HG02938 (cell line): Measurements from ENCODE around the gene CCDC201.
"Not testable (repeated sequence)": the region's sequence is repeated elsewhere in the genome, so short reads cannot be mapped to it uniquely, and the experiment has no call there.

Experiments
- ATAC-seq: cut with Tn5 transposase; IDR thresholded peaks from one replicate; pipeline ENCODE4 v1.9.1; 2021; ENCODE audit warnings: mild to moderate bottlenecking, moderate library complexity; ENCODE audit not compliant: unreplicated experiment

CCDC201 gene

DNA sequence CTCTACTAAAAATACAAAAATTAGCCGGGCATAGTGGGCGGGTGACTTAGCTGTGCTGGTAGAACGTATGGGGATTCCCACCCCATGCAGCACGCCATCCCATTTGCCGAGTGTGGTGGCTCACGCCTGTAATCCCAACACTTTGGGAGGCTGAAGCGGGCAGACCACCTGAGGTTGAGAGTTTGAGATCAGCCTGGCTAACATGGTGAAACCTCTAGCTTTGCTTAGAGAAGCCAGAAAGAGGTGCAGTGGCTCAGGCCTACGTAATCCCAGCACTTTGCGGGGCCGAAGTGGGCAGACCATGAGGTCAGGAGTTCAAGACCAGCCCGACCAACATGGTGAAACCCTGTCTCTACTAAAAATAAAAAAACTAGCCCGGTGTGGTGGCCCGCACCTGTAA is 45.2 kb downstream of the CCDC201 start:
- ATAC-seq = not testable (repeated sequence)

DNA sequence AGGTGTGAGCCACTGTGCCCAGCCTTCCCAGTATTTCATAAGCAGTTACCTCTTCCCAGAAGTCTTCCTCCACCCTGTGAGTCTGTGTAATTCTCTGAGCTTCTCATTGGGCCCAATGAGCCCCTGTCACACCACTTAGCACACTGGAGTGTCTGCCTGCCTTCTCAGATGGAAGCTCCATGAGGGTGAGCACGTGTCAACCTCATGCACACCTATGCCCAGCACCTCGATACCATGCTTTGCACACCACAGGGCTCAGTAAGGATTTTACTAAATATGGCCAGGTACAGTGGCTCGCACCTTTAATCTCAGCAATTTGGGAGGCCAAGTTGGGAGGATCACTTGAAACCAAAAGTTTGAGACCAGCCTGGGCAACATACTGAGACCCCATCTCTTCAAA is 46.3 kb downstream of the CCDC201 start:
- ATAC-seq = not testable (repeated sequence)

DNA sequence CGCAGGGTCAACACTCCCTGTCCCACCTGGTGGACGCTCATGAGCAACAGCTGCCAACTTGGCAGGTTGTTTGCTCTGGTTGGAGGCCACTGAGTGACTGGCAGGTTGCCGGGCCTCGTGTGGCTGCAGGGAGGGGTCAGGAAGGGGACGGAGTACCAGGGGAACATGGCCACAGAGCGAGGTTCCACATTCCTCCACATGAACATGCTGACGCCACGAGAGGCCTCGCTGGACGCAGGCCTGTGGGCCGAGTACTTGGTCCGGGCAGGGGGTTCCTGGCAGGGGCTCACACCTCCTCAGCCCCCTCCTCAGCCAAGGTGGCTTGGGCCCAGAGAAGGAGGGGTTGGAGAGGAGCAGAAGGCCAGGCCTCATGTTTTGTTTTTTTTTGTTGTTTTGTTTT is 54.1 kb downstream of the CCDC201 start:
- not testable (repeated sequence) for ATAC-seq

DNA sequence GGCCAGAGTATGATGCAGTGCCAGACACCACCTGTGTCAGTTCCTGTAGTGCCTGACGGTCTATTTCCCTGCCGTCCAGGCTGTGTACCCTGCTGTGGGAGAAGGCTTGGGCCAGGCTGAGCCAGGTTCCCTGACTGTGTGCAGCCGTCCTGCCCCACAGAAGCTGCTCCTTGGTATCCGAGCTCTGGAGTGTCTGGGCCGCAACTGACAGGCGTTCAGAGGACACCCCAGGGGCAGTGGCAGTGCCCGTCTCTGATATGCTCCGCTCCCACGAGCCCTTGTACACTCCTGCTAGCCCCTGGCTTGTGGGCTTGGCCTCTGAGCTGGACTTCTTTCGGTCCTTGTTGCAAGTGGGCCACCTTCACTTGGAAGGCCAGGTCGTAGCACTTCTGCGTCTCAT is 55.0 kb downstream of the CCDC201 start:
- ATAC-seq = not testable (repeated sequence)

DNA sequence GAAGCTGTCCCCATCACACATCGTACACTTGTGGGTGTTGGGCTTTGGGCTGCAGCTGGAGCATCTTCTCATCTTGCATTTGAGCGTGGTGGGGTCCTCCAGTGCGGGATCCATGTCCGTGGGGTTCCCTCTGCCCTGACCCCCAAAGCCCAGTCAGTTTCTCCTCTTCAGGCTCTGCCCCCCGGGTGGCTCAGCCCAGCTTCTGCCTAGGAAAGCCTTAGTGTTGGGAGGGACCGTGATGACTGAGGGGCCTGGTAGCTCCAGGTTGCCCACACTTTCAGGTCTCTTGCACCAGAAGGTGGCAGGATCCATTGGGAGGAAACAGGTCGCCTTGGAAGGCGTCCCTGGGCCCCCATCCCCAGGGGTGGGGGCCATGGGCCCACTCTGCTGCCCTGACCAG is 55.9 kb downstream of the CCDC201 start:
- not testable (repeated sequence) for ATAC-seq

DNA sequence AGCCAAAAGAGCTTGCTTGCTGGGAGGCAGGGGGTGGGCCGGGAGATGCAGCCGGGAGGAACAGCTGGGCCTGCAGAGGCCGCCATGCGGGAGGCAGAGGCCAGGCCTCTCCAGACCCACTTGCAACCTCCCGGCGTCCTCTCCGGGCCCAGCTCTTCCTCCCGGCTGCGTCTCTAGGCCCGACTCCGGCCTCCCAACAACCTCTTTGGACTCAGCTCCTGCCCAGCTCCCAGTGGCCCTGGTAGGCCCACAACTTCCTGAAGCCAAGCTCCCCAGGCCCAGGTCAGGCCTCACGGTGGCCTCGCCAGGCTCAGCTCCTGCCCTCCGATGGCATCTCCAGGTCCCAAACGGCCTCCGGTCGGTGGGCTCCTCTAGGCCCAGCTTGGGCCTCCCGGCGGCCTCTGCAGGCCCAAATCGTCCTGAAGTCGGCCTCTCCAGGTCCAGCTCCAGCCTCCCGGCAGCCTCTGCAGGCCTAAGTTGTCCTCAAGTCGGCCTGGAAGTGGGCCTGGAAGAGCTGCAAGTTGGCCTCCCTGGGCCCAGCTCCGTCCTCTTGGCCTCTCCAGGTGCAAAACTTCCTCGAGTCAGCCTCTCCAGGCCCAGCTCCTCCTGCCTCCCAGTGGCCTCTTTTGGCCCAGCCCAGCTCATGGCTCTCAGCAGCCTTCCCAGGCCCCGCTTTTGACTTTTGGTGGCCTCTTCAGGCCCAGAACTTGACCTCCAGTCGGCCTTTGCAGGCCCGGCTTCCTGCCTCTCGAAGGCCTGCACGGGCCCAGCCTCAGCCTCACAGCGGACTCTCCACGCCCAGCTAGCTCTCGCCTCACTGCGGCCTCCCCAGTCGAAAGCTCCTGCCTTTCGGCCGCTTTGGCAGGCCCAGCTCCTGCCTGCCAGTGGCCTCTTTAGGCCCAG is 58.4 kb downstream of the CCDC201 start:
- ATAC-seq = not testable (repeated sequence)

DNA sequence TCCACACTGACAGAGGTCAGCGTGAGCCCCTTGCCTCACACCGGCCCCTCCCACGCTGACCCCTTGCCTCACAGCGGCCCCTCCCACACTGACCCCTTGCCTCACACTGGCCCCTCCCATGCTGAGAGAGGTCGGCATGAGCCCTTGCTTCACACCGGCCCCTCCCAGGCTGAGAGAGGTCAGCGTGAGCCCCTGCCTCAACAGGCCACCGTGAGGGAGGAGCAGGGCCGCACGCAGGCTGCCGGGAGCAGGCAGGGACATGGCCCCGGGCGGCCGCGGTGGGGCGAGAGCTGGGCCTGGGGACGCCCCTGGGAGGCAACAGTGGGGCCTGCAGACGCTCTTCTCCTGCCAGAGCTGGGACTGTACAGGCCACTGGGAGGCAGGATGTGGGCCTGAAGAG is 59.1 kb downstream of the CCDC201 start:
- not testable (repeated sequence) for ATAC-seq

DNA sequence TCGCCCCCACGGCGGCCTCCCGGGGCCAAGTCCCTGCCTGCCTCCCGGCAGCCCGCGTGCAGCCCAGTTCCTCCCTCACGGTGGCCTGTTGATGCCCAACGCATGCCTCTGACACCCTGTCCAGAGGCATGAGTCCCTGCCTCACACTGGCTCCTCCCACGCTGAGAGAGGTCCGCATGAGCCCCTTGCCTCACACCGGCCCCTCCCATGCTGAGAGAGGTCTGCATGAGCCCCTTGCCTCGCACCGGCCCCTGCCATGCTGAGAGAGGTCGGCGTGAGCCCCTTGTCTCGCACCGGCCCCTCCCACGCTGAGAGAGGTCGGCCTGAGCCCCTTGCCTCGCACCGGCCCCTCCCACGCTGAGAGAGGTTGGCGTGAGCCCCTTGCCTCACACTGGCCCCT is 59.9 kb downstream of the CCDC201 start:
- no peak for ATAC-seq

DNA sequence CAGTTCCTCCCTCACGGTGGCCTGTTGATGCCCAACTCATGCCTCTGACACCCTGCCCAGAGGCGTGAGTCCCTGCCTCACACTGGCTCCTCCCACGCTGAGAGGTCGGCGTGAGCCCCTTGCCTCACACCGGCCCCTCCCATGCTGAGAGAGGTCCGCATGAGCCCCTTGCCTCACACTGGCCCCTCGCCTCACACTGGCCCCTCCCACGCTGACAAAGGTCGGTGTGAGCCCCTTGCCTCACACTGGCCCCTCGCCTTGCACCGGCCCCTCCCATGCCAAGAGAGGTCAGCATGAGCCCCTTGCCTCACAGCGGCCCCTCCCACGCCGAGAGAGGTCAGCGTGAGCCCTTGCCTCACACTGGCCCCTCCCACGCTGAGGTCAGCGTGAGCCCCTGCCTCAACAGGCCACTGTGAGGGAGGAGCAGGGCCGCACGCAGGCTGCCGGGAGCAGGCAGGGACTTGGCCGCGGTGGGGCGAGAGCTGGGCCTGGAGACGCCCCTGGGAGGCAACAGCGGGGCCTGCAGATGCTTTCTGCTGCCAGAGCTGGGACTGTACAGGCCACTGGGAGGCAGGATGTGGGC is 61.1 kb downstream of the CCDC201 start:
- not testable (repeated sequence) for ATAC-seq

DNA sequence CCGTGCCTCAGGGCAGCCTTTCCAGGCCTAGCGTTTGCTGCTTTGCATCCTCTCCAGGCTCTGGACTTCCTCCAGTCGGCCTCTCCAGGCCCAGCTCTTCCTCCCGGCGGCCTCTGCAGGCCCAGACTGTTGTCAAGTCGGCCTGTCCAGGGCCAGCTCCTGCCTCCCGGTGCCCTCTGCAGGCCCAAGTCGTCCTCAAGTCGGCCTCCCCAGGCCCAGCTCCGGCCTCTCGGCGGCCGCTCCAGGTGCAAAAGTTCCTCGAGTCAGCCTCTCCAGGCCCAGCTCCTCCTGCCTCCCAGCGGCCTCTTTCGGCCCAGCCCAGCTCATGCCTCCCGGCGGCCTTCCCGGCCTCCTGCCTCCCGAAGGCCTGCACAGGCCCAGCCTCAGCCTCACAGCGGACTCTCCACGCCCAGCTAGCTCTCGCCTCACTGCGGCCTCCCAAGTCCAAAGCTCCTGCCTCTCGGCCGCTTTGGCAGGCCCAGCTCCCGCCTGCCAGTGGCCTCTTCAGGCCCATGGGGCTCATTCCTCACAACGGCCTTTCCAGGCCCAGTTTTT is 62.4 kb downstream of the CCDC201 start:
- ATAC-seq = not testable (repeated sequence)
